Measurements from ENCODE around the gene EYA4.
A peak's percentile ranks its signal among the peaks of the same experiment; 100 is the strongest.

The EYA4 gene

DNA sequence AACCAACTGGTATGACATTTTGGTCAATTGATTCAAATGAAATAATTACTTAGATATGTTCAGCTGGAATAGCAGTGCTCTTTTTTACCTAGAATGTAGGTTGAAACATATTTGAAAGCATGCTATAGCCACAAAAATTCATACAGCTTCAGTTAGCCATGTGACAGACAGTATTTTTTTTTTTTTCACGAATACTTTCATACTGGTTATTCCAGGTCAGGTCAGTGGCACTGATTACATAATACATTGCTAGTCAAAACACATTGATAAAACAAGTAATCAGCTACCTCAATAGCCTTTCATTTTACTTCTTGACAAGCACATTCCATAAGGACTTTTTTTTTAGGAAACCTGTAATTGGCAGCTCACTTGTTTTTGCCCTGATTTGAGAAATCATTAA, 222.6 kb downstream of the EYA4 start:
- no peak for DNase-seq

DNA sequence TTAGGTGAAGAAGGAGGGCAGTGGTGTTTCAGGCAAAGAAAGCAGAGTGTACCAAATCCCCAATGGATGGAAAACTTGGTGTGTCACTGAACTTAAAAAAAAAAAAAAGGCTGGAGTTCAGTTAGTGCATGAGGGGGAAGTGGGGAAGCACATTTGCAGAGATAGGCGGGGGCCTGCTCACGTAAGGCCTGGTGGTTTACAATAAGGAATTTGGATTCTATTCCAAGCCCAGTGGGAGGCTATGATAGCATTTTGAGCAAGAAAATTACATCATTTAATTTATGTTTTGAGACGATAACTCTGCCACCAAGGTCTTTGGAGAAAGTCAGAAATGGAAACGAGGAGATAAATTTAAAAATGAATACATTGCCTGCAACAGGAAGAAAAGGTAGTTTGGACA, 225.5 kb downstream of the EYA4 start:
- no peak for DNase-seq

DNA sequence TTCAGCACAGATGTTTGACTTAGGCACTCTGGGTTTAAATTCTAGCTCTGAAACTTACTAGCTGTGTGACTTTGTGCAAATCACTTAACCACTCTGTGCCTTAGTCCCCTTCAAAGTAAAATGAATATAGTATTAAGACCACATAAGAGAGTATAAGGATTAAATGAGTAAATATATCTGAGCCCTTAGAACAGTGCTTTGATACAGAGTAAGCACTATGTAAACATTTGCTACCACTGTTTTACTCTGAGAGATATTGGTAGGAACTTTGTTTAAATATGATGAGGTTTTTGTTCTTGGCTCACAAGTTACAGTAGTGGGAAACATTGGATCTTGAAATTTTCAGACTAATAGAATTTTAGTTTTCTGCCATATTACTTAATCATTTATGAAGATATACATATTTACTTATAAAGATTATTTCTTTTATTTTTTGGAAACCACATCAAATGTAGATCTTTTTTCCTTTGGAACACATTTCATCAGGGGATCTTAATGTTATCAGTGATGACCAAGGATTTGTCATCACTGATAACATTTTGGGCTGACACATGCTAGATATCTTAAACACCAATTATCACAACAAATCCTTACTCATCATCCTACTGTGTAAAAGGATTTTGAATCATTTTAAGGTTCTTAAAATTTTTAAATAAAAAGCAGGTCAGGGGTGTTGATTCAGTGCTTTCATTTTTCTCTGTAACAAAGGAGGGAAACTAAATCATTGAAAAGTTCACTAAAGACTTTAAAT, 226.2 kb downstream of the EYA4 start:
- DNase-seq, result no peak

DNA sequence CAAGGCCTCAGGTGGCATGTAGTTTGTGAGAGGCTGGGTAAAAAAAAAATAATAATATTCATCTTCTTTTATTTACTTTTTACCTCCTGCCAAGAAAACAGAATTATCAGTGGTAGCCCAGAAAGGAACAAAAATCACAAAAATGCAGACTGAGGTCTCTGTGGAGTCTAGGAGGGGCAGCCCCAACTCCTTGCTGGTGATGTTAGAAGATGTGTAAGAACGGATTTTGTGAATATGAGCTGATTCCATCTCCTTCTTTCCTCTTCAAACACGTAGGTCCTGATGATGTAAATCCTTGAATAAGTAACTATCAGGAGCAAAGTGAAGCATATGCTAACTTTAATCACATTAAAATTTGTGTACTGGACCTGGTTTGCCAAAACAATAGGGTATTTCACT, 226.8 kb downstream of the EYA4 start:
- DNase-seq, result no peak

DNA sequence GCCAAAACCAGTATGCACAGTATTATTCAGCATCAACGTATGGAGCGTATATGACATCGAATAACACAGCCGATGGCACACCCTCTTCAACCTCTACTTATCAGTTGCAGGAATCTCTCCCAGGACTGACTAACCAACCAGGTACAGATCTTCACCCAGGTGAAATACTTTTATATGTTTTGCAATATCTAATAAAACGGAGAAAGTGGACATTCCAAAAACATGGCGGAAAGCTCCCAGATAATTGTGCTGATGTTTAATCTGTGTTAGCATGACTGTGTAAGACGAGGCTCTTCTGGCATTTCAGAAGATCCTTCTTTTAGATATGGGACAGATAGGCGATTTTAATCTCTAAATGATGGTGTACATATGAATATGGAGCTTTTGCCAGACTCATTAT, 227.4 kb downstream of the EYA4 start:
- DNase-seq, result no peak

DNA sequence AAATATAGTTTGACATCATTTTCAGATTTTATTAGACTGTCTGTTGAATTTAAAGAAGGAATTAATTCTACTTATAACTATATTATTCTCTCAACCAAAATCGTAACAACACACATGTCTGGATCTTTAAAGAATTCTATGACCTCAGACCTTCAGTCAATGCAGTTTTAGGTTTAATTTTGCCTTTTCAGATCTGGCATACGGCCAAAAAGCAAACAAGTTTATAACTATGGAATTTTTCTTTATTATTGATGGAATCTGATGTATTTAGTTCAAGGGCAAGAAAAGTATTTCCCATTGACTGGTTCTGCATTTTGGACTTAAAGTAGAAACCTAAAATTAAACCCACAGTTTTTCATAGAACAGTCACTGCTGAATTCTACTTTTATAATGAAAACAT, 233.4 kb downstream of the EYA4 start:
- DNase-seq, result no peak

DNA sequence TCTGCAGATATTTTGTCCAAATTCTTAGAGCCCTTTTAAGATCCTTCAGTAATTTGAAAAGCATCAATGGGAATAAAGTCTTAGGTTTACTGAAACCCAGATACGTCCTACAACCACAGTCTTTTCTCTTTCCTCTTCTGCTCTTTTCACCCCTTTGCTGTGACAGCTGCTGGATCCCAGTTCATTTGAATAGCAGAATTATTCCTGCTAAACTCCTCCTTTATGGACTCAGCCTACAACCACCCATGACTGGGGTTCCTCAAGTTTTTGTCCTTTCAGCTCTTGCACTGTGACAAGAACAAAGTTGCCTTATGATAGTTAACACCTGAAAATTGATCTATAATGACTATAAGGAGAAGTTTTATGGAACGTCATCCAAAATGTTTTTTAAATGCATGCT, 237.5 kb downstream of the EYA4 start:
- DNase-seq, result no peak

DNA sequence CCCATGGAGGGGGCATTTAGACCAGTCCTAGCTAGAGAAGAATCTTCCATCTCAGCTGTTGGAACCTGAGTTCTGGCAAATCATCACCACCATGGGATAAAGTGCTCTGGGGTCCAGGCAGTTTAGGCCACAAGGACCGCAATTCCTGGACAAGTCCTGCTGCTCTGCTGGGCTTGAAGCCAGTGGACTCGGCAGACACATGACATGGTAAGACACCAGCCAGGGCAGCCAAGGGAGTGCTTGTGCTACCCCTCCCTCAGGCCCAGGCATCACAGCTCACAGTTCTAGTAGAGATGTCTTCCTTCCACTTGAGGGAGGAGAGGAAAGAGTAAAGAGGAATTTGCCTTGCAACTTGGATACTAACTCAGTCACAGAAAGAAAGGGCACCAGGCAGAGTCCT, 246.0 kb downstream of the EYA4 start:
- DNase-seq, result no peak

DNA sequence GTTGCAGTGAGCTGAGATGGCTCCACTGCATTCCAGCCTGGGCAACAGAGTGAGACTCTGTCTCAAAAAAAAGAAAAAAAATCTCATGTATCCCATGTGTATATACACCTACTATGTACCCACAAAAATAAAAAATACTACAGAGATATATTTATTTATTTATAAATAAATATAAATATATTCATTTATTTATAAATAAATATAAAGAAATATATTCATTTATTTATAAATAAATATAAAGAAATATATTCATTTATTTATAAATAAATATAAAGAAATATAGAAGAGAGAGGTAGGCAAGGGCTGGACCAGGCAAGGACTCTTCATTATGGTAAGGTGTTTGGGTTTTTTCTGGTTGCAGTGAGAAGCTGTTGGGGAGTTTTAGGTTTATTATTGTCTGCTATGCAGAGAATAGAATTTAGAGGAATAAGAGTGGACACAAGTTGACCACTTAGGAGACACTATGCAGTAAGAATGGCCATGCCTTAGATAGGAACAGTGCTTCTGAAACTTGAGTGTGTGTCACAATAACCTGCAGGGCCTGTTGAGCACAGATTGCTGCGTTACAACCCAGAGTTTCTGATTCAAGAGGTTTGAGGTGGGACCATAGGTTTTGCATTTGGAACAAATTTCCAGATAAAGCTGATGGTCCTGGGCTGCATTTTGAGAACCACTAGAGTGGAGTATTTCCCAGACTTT, 254.2 kb downstream of the EYA4 start:
- no peak for DNase-seq

DNA sequence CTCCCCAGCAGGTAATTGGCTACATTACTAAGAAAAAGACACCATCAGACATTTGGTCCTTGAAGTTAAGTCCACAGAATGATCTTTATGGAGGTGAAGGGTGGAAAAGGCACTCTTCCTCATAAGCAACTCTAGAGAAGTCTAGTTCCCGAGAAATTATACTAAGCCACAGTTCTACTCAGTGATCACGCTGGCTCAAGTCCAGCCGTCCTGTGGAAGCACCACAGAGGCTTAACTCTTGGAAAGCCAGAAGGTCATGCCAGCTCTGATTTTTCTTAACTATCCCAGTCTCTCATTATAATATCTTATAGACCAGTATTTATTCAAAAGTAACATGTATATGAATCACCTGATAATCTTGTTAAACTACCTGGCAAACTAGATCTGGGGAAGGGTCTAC, 258.5 kb downstream of the EYA4 start:
- DNase-seq, result peak in 1 of 2 experiments; percentile 2

DNA sequence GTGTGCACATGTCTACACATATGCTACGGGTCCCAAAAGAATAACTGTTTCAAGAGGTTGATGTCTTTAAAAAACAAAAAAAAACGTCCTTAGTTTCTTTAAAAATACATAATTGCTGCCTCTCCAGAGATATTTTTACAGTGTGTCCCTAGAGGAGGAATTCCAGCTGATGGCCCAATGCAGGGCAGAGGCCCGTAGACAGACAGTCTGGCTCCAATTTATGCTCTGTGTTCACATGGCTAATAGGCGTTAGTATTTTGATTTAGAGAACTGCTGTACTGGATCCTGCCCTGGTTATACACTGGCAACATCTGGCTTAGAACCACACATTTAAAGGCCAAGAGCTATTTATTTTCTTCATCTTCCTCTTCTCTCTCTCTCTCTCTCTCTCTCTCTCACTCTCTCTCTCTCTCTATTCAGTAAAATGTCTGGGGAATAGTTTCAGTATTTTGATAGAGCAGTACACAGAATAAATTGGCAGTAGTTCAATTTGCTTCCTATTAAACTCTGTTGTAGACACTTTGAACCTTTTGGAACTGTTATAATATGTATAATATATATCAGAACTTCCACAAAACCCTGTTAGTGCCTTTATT, 260.6 kb downstream of the EYA4 start:
- peak in 1 of 2 experiments; percentile 31 for DNase-seq

DNA sequence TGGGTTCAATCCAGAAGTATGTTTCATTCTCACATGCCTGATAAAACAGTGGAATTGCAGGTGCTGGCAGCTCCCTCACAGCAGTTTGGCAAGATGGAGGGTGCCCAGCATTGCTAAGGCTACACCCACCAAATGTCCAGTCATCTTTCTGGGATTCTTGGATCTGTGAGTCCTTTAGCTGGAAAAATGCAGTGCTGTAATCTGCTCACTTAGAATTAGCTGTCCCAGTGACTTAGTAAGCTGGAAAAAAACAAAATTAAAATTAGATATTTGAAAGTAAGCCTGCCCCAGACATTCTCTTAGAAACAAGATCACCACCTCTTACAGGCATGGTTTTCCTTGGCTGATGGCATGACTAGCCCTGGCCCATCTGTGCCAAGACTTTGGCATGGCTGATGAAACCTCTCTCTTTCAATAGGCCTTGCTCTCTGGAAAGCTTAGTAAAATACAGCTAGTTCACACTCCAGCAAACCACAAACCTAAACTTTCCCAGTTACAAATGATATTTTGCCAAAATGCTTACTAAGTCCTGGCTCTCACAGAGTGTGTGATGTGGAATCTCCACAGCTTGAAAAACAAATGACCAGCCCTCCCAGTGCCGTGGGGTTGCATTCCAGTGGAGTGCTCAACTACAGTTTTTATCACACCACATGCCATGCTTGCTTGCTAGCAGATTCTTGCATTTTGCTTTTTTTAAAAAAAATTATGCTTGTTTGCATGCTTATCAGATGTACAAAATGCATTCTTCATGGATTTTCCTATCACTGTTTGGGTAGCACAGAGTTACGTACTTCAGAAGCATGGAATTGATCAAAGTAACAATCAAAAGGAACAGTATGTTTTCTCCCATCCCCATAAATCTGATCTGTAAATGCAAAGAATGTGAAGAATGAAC, 261.5 kb downstream of the EYA4 start:
- DNase-seq, result peak; percentile 67 to 82

DNA sequence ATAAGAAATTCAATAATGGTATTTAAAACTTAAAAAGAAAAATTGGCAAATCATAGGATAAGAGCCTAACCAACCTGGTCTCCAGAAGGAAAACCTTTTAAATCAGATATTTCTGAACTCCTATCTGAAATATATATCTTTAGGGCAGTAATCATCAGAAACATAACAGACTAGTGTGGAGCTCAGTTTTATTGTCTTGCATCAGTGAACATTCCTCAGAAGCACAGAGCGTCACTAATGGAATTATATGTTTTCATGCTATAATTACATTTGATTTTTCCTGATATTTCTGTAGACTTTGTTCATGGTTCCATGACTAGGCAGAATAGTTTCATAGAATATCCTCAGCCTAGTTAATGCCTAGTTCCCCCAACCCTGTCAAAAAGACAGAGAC, 262.2 kb downstream of the EYA4 start:
- DNase-seq, result no peak

DNA sequence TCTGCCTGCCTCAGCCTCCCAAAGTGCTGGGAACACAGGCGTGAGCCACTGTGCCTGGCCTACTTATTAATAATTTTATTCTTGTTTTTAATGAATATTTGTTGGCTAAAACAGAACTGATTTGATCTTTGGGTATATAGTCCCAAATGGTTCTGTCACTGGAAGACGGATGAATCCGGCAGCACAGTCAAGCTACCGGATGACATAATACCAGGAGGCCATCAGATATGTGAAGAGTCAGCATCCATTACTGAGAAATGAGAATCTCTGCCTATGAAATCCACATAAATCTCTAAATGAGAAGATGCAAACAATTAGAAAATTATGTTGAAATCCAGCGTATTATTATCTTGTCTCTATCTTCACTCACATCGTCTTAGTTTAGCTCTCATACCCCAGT, 263.0 kb downstream of the EYA4 start:
- no peak for DNase-seq

DNA sequence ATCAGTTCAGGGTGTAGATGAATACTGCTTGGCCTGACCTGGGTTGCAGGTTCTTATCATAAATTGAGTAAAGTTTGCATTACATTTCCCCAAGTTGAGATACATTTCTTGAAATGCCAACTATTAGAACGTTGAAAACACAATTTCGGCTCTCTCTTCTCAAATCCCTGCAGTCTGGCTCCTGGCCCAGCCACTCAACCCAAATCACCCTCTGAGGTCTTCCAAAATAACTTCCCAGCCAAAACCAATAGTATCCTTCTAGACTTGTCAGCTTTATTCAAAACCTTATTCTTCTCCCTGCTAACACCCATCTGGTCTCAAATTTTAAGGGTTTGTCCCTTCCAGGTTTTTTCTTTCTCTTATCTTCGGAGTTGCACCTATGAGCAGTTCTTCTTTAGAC, 263.6 kb downstream of the EYA4 start:
- DNase-seq, result peak; percentile 60 to 79

DNA sequence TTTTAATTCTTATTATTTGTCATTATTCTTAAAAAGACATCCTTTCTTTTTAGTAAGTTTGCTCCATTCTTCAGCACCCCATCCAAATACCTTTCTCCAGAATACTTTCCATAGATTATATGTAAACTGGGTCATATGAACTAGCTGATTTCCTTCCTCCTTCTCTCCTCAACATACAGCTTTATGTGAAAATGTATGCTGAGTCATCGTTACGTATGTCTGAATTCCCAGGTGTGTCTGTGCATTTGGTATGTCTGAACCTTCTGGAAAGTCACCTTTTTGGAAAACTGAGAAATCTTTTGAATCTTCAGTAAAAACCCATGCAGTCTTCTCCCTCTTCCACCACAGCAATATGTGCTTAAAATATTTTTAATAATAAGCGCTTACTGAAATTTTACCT, 264.5 kb downstream of the EYA4 start:
- no peak for DNase-seq

DNA sequence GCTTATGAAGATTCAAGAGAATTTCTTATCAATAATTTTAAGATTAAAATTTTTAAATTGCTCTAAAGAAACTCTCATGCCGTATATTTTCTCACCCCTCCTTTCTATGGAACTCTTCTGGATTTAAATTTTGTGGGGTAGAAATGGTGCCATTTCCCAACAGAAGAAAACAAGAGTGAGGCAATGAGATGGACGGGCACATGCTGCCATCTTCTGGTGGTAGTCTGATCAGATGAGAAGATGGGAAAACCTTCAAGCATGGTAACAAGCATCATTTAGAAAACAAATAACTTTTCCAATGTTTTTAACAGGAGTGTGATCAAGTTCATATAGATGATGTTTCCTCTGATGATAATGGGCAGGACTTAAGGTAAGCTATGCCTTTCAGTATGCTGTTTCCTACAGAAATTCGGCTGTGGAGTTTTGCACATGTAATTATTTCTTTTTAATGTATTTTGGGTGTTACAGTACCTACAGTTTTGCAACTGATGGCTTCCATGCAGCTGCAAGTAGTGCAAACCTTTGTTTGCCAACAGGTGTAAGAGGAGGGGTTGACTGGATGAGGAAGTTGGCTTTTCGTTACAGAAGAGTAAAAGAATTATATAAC, 271.4 kb downstream of the EYA4 start:
- DNase-seq, result peak; percentile 40 to 50

DNA sequence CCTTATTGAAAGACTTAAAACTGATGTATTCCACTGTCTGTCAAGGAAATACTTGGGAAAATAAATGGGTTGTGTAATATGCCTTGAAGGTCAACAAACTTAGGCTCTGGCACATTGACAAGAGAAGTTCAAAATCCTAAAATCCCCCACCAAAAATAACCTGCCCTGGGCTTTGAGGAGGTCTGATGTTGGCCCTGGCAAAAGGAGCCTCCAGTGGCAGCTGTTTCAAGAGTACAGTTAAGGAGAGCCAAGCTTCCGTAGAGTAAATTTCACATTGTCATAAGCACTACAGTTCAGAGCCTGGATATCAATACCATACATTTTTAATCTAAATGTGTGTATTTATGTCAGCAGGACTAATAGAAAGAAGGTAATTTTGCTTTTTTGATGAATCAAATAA, 282.7 kb downstream of the EYA4 start:
- peak in 1 of 2 experiments; percentile 7 for DNase-seq

DNA sequence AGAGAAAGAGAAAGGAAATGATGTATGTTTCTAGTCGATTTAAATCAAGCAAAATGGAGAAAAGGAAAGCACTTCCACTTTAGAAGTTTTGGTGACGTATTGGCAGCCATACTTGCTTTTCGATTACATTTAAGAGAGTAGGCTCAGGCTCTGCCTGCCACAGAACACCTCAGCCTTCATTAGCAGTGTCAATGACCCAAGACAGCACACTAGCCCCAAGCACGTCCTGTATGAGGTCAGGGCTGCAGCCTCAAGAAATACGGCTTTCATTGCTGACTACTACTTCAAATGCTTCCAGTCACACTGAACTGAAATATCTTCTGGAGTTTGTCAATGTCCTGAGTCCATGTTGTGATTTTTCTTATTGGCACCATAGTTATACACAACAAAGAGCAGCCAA, 285.3 kb downstream of the EYA4 start:
- DNase-seq, result no peak

DNA sequence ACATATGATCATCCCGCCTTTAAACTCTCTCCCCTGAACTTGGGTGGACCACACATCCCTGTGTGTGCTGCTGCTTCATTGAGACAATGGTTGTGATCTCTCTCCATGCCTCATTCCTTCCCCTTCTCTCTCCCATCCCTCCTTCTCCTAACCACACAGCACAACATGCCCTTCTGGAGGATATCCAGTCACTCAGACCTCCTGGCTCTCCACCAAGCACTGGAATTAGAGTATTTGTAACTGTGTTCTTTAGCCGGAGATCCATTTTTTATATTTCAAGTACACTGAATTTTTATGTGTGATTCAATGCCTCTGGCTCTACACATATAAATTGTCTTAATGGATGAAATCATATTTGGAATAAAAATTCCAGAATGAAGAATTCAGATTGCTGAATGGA, 287.4 kb downstream of the EYA4 start:
- DNase-seq, result no peak

DNA sequence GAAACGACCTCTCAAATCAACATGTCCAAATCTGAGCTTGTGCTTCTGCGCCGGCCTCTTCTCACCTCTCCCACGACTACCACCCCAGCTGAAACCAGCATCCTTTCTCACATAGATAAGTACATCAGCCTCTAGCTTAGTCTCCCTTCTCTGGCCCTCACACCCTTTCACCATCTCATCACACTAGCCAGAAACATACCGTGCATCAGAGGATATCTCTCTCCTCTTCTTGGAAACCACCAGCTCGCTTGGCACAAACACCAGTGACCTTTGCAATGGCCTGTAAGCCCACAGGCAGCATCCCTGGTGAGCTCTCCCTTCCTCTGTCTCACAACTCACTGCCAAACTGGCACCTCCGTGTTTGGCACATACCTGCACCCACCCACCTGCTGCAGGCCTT, 291.8 kb downstream of the EYA4 start:
- no peak for DNase-seq

DNA sequence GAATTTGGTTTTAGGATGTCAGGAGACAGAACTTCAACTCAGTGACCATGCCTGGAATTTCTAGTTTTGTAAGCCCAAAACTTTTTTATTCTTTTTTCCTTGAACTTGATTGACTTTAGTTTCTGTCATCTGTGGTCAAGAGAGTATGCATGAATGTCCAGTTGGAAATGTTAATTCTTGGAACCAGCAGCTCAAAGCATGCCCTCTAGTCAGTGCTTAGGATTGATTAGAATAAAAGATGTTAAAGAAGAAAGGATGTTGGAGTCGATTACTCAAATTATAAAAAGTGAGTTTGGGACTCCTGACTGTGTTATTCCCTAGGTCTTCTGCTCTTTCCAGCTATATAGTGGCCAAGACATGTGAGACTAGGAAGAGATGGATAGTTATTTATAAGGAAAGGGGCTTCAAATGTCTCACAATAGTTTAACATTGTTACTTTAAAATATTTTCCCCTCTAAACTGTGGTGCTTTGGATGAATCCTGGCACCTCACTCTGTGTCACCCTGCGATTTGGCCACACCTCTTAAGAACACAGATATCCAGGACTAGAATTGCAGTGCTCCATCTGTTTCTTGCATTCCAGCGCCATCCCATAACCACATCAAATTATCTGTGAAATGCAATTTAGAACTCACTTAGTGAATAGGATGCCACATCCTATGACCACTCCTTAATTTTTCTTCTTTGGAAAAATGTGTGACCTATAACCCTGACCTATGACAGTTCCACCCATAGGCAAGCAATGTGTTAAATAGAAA, 298.5 kb downstream of the EYA4 start:
- no peak for DNase-seq

All from NCI-H446 (cell line).